OCI-M2 (cell line): ENCODE results near the gene C1orf159.
"Not testable (repeated sequence)": the region's sequence is repeated elsewhere in the genome, so short reads cannot be mapped to it uniquely, and the experiment has no call there.

Experiments used
- DNase-seq: peaks from one replicate; lab custom pipeline; 2025; ENCODE audit not compliant: unreplicated experiment; lab: John Stamatoyannopoulos, UW

Gene C1orf159

DNA sequence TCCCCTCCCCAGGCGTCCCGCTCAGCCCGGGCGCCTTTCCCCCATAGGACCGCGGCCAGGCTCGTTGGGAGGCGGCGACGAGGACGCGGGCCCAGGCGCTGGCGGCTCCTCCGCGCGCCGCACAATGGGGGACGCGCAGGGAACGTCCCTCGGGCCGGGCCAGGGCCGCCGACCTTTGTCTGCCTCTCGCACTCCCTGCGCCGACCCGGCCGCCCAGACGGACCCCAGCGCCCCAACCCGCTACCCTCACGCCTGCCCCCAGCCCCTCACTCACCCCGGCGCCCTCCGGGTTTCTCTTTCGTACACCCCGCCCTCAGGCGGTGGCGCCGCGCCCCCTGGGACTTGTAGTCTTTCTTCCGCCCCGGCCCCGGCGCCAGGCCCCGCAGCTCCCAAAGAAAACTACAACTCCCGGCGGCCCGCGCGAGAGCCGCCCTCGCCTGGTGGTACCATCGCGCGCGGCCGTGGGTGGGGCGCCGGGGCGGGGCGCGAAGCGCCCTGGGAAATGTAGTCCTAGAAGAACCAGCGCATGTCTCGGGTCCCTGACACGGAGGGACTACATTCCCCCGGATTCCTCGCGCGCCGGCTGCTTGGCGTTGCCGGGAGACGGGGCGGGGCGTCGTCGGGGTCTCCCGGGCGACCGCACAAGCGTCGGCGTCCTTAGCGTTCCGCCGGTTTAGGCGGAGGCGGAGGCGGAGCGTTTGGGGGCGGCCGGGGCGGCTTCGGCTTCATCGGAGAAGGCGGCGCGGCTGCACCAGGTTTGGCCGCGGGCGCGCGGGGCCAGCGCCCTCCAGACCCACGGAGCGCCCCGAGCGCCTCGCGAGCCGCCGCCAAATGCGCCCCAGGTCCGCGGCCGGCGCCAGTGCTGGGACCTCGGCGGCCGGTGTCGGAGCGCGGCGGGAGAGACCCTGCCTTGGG is at the start of gene C1orf159:
C1orf159 (minus strand) TSS at position 304 of the 915 bp plus-strand sequence. CDS start 24,546 bp downstream, outside the sequence.
- DNase-seq, result peak; percentile 77

DNA sequence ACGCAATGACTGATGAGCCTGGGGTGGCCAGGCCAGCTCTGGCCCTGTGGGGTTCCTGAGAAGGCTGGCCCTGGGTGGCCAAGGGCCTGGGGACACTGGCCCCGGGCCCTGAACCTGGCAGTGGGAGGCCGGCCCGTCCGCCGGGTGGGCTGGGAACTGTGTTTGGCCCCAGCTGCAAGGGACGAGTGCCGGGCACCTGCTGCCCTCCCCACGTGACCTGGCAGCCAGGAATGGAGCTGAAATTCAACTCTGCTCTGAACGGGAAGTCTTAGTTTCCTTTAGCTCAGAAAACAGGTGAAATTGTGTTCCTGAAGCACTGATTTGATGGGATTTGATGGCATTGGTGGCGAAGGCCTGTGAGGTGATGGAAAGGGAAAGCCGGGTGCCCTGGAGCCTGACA is 49.6 kb upstream of the C1orf159 start:
- no peak for DNase-seq

- no peak for DNase-seq
Observed at GRCh38 chr1:1164701-1165451, 49.0 kb upstream of the C1orf159 start.

DNA sequence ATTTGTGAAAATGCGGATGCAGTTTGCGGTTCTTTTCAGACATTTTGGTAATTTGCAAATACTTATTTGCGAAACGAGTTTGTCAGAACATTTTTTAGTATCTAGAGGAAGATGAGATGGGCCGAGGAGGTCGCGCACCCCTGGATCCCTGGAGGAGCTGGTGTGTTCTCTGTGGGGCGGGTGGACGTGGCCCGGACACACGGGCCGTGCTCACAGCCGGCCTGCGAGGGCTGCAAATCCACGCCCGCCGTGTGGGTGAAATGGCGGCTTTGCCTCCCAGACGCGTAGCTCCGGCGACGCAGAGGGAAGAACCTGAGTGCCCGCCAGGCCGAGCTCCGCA is 48.4 kb upstream of the C1orf159 start:
- no peak for DNase-seq

- no peak for DNase-seq
Observed at GRCh38 chr1:1163538-1164070, 47.7 kb upstream of the C1orf159 start.

DNA sequence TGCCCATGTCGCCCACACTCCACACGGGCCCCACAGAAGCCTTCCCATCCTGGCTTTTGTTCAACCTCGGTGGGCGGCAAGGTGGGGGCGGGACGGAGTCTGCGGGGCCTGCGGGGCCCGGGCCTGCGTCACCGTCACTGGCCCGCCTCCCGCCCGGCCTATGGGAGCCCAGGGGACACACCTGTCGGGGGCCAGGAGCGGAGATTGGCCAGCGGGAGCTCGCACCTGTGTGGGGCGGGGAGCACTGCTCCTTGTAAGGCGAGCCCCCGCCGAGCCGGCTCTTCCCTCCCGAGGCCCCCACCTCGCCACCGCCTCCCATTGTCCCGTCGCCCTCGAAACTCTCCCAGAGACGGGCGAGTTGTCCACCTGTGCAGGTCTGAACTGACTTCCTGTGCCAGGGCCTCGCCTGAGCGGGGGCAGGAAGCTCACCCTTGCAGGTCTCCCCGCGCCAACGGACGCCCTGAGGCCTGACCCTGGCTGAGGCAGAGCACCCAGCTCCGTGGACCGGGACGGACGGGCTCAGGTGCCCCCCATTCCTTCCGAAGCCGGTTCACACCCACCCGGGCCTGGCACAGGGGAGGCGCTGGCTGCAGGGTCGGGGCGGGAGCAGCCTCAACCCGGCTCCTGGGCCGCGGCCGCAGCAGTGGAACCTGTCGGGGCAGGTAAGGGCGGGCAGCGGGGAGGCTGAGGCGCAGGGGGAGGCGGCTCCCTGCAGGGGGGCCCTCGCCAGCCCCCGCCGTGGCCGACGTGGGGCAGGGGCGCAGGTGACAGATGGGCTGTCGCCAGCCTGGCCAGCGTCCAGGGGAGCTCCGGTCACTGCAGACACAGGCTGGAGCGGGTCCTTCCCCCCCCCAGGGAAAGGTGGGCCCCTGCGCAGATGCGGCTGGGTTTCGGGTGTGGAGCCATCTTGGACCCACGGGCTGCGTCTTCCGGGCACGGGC is 47.0 kb upstream of the C1orf159 start:
- DNase-seq, result no peak

- no peak for DNase-seq
Observed at GRCh38 chr1:1161683-1162079, 45.8 kb upstream of the C1orf159 start.

DNA sequence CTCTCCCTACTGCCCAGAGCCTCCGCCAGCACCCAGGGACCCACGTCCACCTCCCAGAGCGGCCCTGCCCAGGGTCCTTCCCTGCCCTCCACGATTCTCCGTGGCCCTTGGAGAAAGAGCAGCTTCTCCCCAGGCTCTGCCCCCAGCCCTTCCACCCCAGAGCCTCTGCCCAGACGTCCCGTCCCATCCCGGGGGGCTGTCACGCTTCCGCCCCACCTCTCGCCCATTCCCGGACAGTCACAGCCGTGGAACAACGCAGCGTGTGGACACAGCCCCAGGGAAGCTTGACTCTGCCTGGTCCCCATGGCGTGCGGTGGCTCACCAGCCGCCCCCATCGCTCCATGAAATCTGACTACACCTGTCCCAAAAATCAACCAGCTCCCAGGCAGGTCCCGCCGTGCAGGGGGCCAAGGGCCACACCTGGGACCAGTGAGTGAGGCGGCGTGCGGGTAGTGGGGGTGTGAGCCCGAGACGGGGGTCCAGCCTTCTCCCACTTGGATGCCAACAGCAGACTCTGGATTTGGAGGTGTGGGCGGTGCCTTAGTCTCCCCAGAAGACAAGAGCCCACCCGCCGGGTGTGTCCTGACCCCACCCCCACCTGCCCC is 45.3 kb upstream of the C1orf159 start:
- DNase-seq, result no peak

- DNase-seq, result no peak
Observed at GRCh38 chr1:1160281-1160930, 44.5 kb upstream of the C1orf159 start.

GRCh38 chr1:1157914-1158710 is 42.2 kb upstream of the C1orf159 start:
- no peak for DNase-seq

DNA sequence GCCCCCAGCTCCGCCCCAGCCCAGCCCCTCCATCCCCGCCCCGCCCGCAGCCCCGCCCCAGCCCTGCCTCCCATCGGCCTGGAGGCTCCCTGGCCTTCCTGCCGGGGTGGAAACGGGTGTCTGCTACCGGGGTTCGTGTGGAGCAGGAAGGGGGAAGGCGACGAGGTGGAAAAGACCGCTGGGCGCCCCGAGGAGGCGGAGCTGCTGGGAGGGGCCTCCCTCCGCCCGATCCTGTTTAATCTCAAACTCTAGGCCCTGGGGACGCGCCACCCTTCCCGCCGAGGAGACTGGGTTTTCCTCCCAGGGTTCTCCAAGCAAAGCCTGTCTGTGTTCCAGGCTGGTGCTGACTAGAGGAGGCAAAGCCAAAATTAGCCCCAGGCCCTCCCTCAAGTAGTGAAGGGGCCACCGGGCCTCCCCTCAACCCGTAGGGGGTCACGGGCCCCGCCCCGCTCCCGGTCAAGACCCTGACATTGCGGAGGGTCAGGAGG is 41.6 kb upstream of the C1orf159 start:
- no peak for DNase-seq

DNA sequence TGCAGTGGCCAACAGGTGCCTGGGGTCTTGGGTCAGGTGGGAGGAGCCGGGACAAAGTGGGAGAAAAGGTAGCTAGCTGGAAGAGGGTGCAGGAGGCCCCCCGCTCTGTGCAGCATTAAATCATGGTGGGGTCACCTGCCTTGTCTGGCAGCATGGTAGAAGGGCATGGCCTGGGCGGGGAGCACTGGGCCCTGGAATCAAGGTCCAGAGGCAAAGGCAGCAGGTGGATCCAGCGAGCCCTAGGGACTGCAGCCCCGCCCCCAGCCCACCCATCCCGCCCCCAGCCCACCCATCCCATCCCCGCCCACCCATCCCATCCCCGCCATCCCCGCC is 41.1 kb upstream of the C1orf159 start:
- no peak for DNase-seq

- no peak for DNase-seq
Observed at GRCh38 chr1:1156140-1157032, 40.5 kb upstream of the C1orf159 start.

GRCh38 chr1:1155258-1155657 is 39.4 kb upstream of the C1orf159 start:
- no peak for DNase-seq

- DNase-seq, result no peak
Observed at GRCh38 chr1:1153874-1154273, 38.0 kb upstream of the C1orf159 start.

- DNase-seq, result not testable (repeated sequence)
Observed at GRCh38 chr1:1153215-1153614, 37.3 kb upstream of the C1orf159 start.

DNA sequence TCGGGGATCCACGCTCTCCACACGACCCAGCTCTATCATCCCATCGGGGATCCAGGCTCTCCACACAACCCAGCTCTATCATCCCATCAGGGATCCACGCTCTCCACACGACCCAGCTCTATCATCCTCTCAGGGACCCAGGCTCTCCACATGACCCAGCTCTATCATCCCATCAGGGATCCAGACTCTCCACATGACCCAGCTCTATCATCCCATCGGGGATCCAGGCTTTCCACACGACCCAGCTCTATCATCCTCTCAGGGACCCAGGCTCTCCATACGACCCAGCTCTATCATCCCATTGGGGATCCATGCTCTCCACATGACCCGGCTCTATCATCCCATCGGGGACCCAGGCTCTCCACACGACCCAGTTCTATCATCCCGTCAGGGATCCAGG is 36.5 kb upstream of the C1orf159 start:
- DNase-seq, result not testable (repeated sequence)

DNA sequence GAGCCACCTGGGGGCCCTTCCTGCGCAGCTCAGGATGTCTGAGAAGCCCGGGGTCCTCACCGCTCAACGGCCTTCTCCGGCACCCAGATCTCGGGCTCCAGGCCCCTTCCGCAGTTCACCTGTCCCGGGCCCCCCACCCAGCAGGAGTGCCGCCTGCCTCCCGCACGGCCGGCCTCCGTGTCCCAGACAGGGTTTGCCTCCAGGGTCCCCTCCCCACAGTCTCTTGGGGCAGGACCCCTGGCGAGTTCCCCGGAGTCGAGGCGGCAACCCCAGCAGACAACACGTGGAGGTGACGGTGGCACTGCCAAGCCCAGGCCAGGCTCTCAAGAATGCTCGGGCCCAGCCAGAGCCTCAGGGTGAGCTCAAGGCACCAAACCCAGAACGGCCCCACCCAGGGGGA is 35.4 kb upstream of the C1orf159 start:
- DNase-seq, result no peak
